Measurements from ENCODE around the gene CFAP20. TPM values are rescaled to one million over a fixed set of nuclear protein-coding genes. Genes with fewer than 3 reads are reported as not detected.

CFAP20 gene
- total and polyA plus RNA-seq, 2 of the 13 experiments (the other 11 are each of a cell fraction or from before 2014, with no cell fraction given) = 73.1 to 87.4 TPM

DNA sequence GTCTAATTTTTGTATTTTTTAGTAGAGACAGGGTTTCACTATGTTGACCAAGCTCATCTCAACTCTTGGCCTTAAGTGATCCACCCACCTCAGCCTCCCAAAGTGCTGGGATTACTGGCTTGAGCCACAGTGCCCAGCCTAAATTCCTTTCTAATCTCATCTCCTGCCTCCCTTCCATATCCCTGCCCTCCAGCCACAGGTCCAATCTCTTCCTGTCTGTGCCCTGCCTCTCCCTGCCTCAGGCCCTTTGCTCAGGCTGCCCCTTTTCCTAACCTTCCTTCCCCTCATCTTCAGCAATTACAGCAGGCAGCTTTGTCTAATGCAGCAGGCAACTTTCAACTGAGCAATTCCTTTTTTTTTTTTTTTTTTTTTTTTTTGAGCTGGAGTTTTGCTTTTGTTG is 46.8 kb downstream of the CFAP20 start:
- Histone ChIP-seq H4K20me1 (ENCODE audit: insufficient read depth, low read length) (no peaks in the 10 kb centered on the region), H3K4me2 (ENCODE audit: low read depth, low read length) (no peak overlapping the region), H3K36me3 (replicated peaks in 1 of 2; ENCODE audit: control insufficient read depth in 1 of 2, insufficient read depth in 2 of 2, low read length in 2 of 2) (no peaks in the 10 kb centered on the region), H3K79me2 (ENCODE audit: insufficient read depth, low read length) (no peaks in the 10 kb centered on the region), H3K9ac (ENCODE audit: insufficient read depth, low read depth, low read length) (no peak overlapping the region), H3K27ac (ENCODE audit: extremely low read length, insufficient read depth, low read length) (no peak overlapping the region), H3K27me3 (ENCODE audit: control insufficient read depth in 1 of 2, insufficient read depth in 2 of 2, low read length in 2 of 2) (peaks cover 1 to 6% of the 10 kb centered on the region in 2 experiments; a peak in 2 of 5 replicates), H2AFZ (ENCODE audit: low read length) (no peak overlapping the region), H3K4me3 (replicated peaks in 1 of 3; ENCODE audit: insufficient read depth in 1 of 3, low read depth in 2 of 3, low read length in 3 of 3) (no peak overlapping the region), H3K9me3 (ENCODE audit: low read length) (no peaks in the 10 kb centered on the region), H3K4me1 (ENCODE audit: insufficient read depth, low read length) (no peaks in the 10 kb centered on the region)
- CTCF ChIA-PET (ENCODE audit: low intra/inter-chr PET ratio, low total read pairs) = no interaction called here
- no peak for DNase-seq (ENCODE audit: low spot score)
- no peak for FAIRE-seq
- no TSS peak for BruUV-seq (replicated peaks)
- in situ Hi-C loops (cut with HindIII; ENCODE audit: extremely low pct_ligation_motif_present, low pct_unique_long_range_greater_than_20kb) = no loop called here
- no peak for ATAC-seq
- intact Hi-C loops (cut with micrococcal nuclease; ENCODE audit: unreplicated experiment) = no loop called here
- POLR2A ChIA-PET = no interaction called here
- TF ChIP-seq ZNF282 (IDR thresholded peaks at IDR 0.05; ENCODE audit: partially characterized antibody) (no peak), BRCA1 (CRISPR knock-in tag; IDR thresholded peaks at IDR 0.05) (no peak), SMAD1 (CRISPR knock-in tag; IDR thresholded peaks at IDR 0.05; ENCODE audit: borderline replicate concordance, low read depth) (no peak), ZNF670 (CRISPR knock-in tag; IDR thresholded peaks at IDR 0.05; ENCODE audit: borderline replicate concordance) (no peak), KDM2A (CRISPR knock-in tag; IDR thresholded peaks at IDR 0.05; ENCODE audit: borderline replicate concordance, low read depth) (no peak), ZNF567 (CRISPR knock-in tag; IDR thresholded peaks at IDR 0.05; ENCODE audit: borderline replicate concordance) (no peak), ZNF503 (CRISPR knock-in tag; IDR thresholded peaks at IDR 0.05) (no peak), HOXD1 (CRISPR knock-in tag; IDR thresholded peaks at IDR 0.05) (no peak), FIP1L1 (IDR thresholded peaks at IDR 0.05; ENCODE audit: borderline replicate concordance, insufficient read depth, low read depth, low read length) (no peak), ZHX2 (IDR thresholded peaks at IDR 0.05; ENCODE audit: low read depth) (no peak), ZHX2 (CRISPR knock-in tag; IDR thresholded peaks at IDR 0.05; ENCODE audit: borderline replicate concordance) (no peak), NONO (IDR thresholded peaks at IDR 0.05) (no peak), NONO (CRISPR knock-in tag; conservative IDR thresholded peaks at IDR 0.05) (no peak), ZNF562 (CRISPR knock-in tag; IDR thresholded peaks at IDR 0.05; ENCODE audit: borderline replicate concordance) (no peak), ELF1 (CRISPR knock-in tag; IDR thresholded peaks at IDR 0.05) (no peak), ZNF501 (CRISPR knock-in tag; IDR thresholded peaks at IDR 0.05) (no peak)
- TF ChIP-seq, protein P1, sequence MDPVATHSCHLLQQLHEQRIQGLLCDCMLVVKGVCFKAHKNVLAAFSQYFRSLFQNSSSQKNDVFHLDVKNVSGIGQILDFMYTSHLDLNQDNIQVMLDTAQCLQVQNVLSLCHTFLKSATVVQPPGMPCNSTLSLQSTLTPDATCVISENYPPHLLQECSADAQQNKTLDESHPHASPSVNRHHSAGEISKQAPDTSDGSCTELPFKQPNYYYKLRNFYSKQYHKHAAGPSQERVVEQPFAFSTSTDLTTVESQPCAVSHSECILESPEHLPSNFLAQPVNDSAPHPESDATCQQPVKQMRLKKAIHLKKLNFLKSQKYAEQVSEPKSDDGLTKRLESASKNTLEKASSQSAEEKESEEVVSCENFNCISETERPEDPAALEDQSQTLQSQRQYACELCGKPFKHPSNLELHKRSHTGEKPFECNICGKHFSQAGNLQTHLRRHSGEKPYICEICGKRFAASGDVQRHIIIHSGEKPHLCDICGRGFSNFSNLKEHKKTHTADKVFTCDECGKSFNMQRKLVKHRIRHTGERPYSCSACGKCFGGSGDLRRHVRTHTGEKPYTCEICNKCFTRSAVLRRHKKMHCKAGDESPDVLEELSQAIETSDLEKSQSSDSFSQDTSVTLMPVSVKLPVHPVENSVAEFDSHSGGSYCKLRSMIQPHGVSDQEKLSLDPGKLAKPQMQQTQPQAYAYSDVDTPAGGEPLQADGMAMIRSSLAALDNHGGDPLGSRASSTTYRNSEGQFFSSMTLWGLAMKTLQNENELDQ (CRISPR knock-in tag; IDR thresholded peaks at IDR 0.05; ENCODE audit: borderline replicate concordance) = no peak

Measured in HepG2 (cell line).